CD4-positive, alpha-beta memory T cell (primary cell): Measurements from ENCODE around the gene MUCL3. TPM values are rescaled to one million over a fixed set of nuclear protein-coding genes. Genes with fewer than 3 reads are reported as not detected.
"Not testable (repeated sequence)": the region's sequence is repeated elsewhere in the genome, so short reads cannot be mapped to it uniquely, and the experiment has no call there.

Source experiments
- CTCF ChIA-PET: fragments of 350-600 bp; sonication (Branson Sonifier 250); formaldehyde crosslinking; loops from one replicate; lab custom pipeline; 2021; ENCODE audit warnings: inconsistent platforms; ENCODE audit not compliant: partially characterized antibody; lab: Charles Lee
- POLR2A ChIA-PET: fragments of 350-600 bp; sonication (Branson Sonifier 250); formaldehyde crosslinking; loops from one replicate; lab custom pipeline; 2021; ENCODE audit not compliant: partially characterized antibody; lab: Charles Lee
- DNase-seq, 5 donors: peaks; one replicate each; pipeline versions ENCODE4 v3.0.0 to v3.0.0-alpha.2; 2020 to 2022; ENCODE audit warnings: mixed read lengths in 1 of 5
- H3K27ac ChIP-seq: one replicate; pipeline ENCODE4 v1.7.0; 2013; ENCODE audit warnings: low read depth, low read length
- H3K27me3 ChIP-seq: 2 replicates; pipeline ENCODE4 v1.7.0; 2013; ENCODE audit warnings: mild to moderate bottlenecking, low read length, moderate library complexity; ENCODE audit not compliant: insufficient read depth
- H3K36me3 ChIP-seq: 2 replicates; pipeline ENCODE4 v1.7.0; 2013; ENCODE audit warnings: mild to moderate bottlenecking, low read length, moderate library complexity; ENCODE audit not compliant: insufficient read depth
- H3K4me1 ChIP-seq: 2 replicates; pipeline ENCODE4 v1.7.0; 2013; ENCODE audit warnings: mild to moderate bottlenecking, low read length, moderate library complexity; ENCODE audit not compliant: insufficient read depth
- H3K4me3 ChIP-seq, 2 donors: one replicate each; pipeline ENCODE4 v1.7.0; 2013; ENCODE audit warnings: low read length in 2 of 2, mild to moderate bottlenecking in 1 of 2
- H3K9me3 ChIP-seq, 2 donors: one replicate each; pipeline ENCODE4 v1.7.0; 2013; ENCODE audit warnings: low read length in 2 of 2, control low read depth in 1 of 2; ENCODE audit not compliant: control insufficient read depth in 1 of 2
- H3K27ac Mint-ChIP-seq, 7 donors: one replicate each; pipeline ENCODE4 v1.8.0; 2020 to 2021; ENCODE audit warnings: mixed read lengths in 7 of 7, mild to moderate bottlenecking in 6 of 7, inconsistent platforms in 3 of 7, moderate library complexity in 3 of 7
- H3K27me3 Mint-ChIP-seq, 2 donors: one replicate each; pipeline ENCODE4 v1.8.0; 2020 to 2021; ENCODE audit warnings: mixed read lengths in 2 of 2
- H3K36me3 Mint-ChIP-seq, 2 donors: one replicate each; pipeline ENCODE4 v1.8.0; 2020 to 2021; ENCODE audit warnings: mixed read lengths in 2 of 2, inconsistent platforms in 1 of 2, mild to moderate bottlenecking in 1 of 2
- H3K4me1 Mint-ChIP-seq, 4 donors: one replicate each; pipeline ENCODE4 v1.8.0; 2020 to 2021; ENCODE audit warnings: mixed read lengths in 4 of 4, mild to moderate bottlenecking in 1 of 4
- H3K4me3 Mint-ChIP-seq, 8 donors: one replicate each; pipeline ENCODE4 v1.8.0; 2020 to 2021; ENCODE audit warnings: mixed read lengths in 8 of 8, mild to moderate bottlenecking in 7 of 8, moderate library complexity in 6 of 8, inconsistent platforms in 3 of 8
- H3K9me3 Mint-ChIP-seq, 8 donors: one replicate each; pipeline ENCODE4 v1.8.0; 2020 to 2021; ENCODE audit warnings: mixed read lengths in 8 of 8, mild to moderate bottlenecking in 5 of 8, inconsistent platforms in 3 of 8, moderate library complexity in 1 of 8
- intact Hi-C: fragments of 100-400 bp; cut with micrococcal nuclease; formaldehyde crosslinking; loops from one replicate; pipeline ENCODE4 v1.15.1; 2023
- polyA plus RNA-seq, 2 donors: library from polyadenylated mRNA; unstranded; fragments of 300-500 nt; fragmentation: Illumina TruSeq; gene quantifications; one replicate each; pipeline ENCODE4 v1.2.3, GENCODE V29; 2021
- total RNA-seq, 2 experiments: library from RNA; stranded (reverse); gene quantifications; one replicate each; pipeline ENCODE4 v1.2.3, GENCODE V29; 2021

MUCL3 gene
- total and polyA plus RNA-seq, 4 experiments from 2014 or later = not detected

- H3K36me3 Mint-ChIP-seq = no peaks in the 10 kb centered on the region
- no peaks in the 10 kb centered on the region for H3K9me3 Mint-ChIP-seq
- no peak for DNase-seq
- Histone ChIP-seq H3K27ac (no peak overlapping the region), H3K36me3 (no peaks in the 10 kb centered on the region), H3K4me1 (peaks cover 9% of the 10 kb centered on the region), H3K27me3 (no peaks in the 10 kb centered on the region), H3K4me3 (no peak overlapping the region), H3K9me3 (no peaks in the 10 kb centered on the region)
- H3K27ac Mint-ChIP-seq = no peak overlapping the region
- intact Hi-C loops = no loop called here
- H3K4me3 Mint-ChIP-seq = no peak overlapping the region
- H3K27me3 Mint-ChIP-seq = peaks cover 12 to 18% of the 10 kb centered on the region in 2 donors
- ChIA-PET CTCF (interaction anchor here (1.0 kb wide), 1 partner anchor 117 kb away, joined by 3 read pairs; no protein-coding TSS in a partner anchor), POLR2A (no interaction called here)
- H3K4me1 Mint-ChIP-seq = peaks cover 9 to 17% (median 14%) of the 10 kb centered on the region in 4 donors
Measured at GRCh38 chr6:30962716-30963115, 21.9 kb downstream of the MUCL3 start.

- Mint-ChIP-seq H3K36me3 (no peaks in the 10 kb centered on the region), H3K27me3 (peaks cover 12 to 20% of the 10 kb centered on the region in 2 donors), H3K27ac (no peak overlapping the region), H3K4me1 (peaks cover 9 to 17% (median 14%) of the 10 kb centered on the region in 4 donors), H3K9me3 (no peaks in the 10 kb centered on the region), H3K4me3 (no peak overlapping the region)
- Histone ChIP-seq H3K9me3 (no peaks in the 10 kb centered on the region), H3K27me3 (no peaks in the 10 kb centered on the region), H3K4me1 (peaks cover 9% of the 10 kb centered on the region), H3K27ac (no peak overlapping the region), H3K4me3 (no peak overlapping the region), H3K36me3 (no peaks in the 10 kb centered on the region)
- CTCF ChIA-PET = no interaction called here
- DNase-seq = no peak
- intact Hi-C loops = no loop called here
- POLR2A ChIA-PET = no interaction called here
Measured at GRCh38 chr6:30963641-30964040, 22.9 kb downstream of the MUCL3 start.

DNA sequence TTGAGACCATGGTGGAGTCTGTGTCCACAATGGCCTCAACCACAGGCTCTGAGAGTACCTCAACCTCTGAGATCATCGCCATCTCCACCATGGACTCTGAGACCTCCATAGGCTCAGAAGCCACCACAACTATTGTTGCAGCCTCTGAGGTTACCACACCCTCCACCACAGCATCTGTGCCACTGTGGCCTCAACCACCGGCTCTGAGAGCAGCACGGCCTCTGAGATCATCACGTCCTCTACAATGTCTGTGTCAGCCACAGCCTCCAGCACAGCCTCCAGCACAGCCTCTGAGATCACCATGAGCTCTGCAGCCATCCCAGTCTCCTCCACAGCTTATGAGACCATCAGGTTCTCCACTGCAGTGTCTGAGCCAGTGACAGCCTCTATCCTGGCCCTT lies 23.3 kb downstream of the MUCL3 start:
- peaks cover 9% of the 10 kb centered on the region for H3K4me1 ChIP-seq
- Mint-ChIP-seq H3K36me3 (no peaks in the 10 kb centered on the region), H3K4me1 (peaks cover 9 to 17% (median 14%) of the 10 kb centered on the region in 4 donors), H3K9me3 (no peaks in the 10 kb centered on the region), H3K27ac (peak overlapping the region in 2 of 7 donors; percentile 26 to 38), H3K4me3 (no peak overlapping the region), H3K27me3 (peaks cover 11 to 20% of the 10 kb centered on the region in 2 donors)
- no peaks in the 10 kb centered on the region for H3K27me3 ChIP-seq
- H3K9me3 ChIP-seq = no peaks in the 10 kb centered on the region
- no peaks in the 10 kb centered on the region for H3K36me3 ChIP-seq
- no peak overlapping the region for H3K4me3 ChIP-seq
- CTCF ChIA-PET = no interaction called here
- H3K27ac ChIP-seq = no peak overlapping the region
- intact Hi-C loops = no loop called here
- no peak for DNase-seq
- POLR2A ChIA-PET = no interaction called here

- CTCF ChIA-PET = no interaction called here
- Mint-ChIP-seq H3K9me3 (no peaks in the 10 kb centered on the region), H3K27me3 (peaks cover 11 to 22% of the 10 kb centered on the region in 2 donors), H3K4me3 (no peak overlapping the region), H3K4me1 (peaks cover 9 to 17% (median 14%) of the 10 kb centered on the region in 4 donors), H3K27ac (peak overlapping the region in 1 of 7 donors; percentile 56), H3K36me3 (no peaks in the 10 kb centered on the region)
- Histone ChIP-seq H3K4me3 (no peak overlapping the region), H3K36me3 (no peaks in the 10 kb centered on the region), H3K27me3 (no peaks in the 10 kb centered on the region), H3K9me3 (no peaks in the 10 kb centered on the region), H3K27ac (no peak overlapping the region), H3K4me1 (peaks cover 9% of the 10 kb centered on the region)
- intact Hi-C loops = no loop called here
- POLR2A ChIA-PET = no interaction called here
- no peak for DNase-seq
Measured at GRCh38 chr6:30965140-30965601, 24.4 kb downstream of the MUCL3 start.

DNA sequence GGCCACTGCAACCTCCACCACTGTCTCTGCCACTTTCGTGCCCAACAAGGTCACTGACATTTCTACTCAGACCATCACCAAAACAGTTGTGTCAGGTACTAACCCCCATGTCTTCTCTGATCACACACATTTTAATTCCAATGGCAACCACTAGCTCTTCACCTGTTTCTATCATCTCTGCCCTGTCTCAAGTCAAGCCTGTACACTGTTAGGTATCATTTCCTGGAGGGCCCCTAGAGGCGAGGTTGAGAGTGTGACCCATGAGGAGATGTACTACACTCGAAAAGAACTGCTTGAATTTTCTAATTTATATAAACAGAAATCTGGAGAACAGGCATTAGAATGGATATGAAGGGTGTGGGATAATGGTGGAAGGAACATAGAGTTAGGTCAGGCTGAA lies 25.4 kb downstream of the MUCL3 start:
- no peak overlapping the region for H3K27ac Mint-ChIP-seq
- no peak for DNase-seq
- H3K4me3 Mint-ChIP-seq = no peak overlapping the region
- ChIA-PET CTCF (no interaction called here), POLR2A (no interaction called here)
- intact Hi-C loops = no loop called here
- peaks cover 11 to 26% of the 10 kb centered on the region in 2 donors for H3K27me3 Mint-ChIP-seq
- H3K4me1 ChIP-seq = peaks cover 9% of the 10 kb centered on the region
- no peak overlapping the region for H3K4me3 ChIP-seq
- H3K27ac ChIP-seq = no peak overlapping the region
- H3K9me3 ChIP-seq = no peaks in the 10 kb centered on the region
- H3K9me3 Mint-ChIP-seq = no peaks in the 10 kb centered on the region
- peaks cover 9 to 17% (median 14%) of the 10 kb centered on the region in 4 donors for H3K4me1 Mint-ChIP-seq
- no peaks in the 10 kb centered on the region for H3K36me3 Mint-ChIP-seq
- no peaks in the 10 kb centered on the region for H3K27me3 ChIP-seq
- H3K36me3 ChIP-seq = no peaks in the 10 kb centered on the region

DNA sequence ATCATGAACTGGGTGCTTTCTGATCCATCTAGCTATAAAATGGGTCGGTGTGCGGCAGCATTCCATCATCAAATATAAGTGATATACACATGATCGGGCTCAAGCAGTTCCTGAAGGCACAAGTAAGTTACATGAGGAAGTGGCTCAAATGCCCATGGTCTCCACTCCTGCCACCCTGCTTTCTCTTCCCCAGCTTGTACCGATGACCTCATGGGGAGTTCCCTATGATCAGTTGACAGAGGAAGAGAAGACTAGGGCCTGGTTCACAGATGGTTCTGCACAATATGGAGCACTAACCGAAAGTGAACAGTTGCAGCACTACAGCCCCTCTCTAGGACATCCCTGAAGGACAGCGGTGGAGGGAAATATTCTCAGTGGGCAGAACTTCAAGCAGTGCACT lies 28.4 kb downstream of the MUCL3 start:
- H3K36me3 Mint-ChIP-seq, H3K27me3 ChIP-seq, DNase-seq, H3K27ac ChIP-seq, H3K4me3 Mint-ChIP-seq, H3K4me1 ChIP-seq, H3K36me3 ChIP-seq, CTCF ChIA-PET, H3K27ac Mint-ChIP-seq, H3K9me3 Mint-ChIP-seq, intact Hi-C loops, H3K4me3 ChIP-seq, H3K9me3 ChIP-seq: not testable (repeated sequence)
- POLR2A ChIA-PET = interaction anchor here (1.0 kb wide), 1 partner anchor 13 kb away, joined by 3 read pairs; no protein-coding TSS in a partner anchor
- peaks cover 18 to 31% of the 10 kb centered on the region in 2 donors for H3K27me3 Mint-ChIP-seq
- peaks cover 6 to 10% (median 10%) of the 10 kb centered on the region in 4 donors for H3K4me1 Mint-ChIP-seq

- H3K4me1 Mint-ChIP-seq = peaks cover 0 to 2% (median 0%) of the 10 kb centered on the region in 4 donors
- ChIA-PET POLR2A (no interaction called here), CTCF (no interaction called here)
- no peak overlapping the region for H3K4me3 Mint-ChIP-seq
- no peak for DNase-seq
- Histone ChIP-seq H3K4me1 (no peaks in the 10 kb centered on the region), H3K4me3 (no peak overlapping the region), H3K36me3 (no peaks in the 10 kb centered on the region), H3K27ac (no peak overlapping the region), H3K9me3 (no peaks in the 10 kb centered on the region), H3K27me3 (no peaks in the 10 kb centered on the region)
- no peaks in the 10 kb centered on the region for H3K36me3 Mint-ChIP-seq
- H3K27me3 Mint-ChIP-seq = peaks cover 12 to 21% of the 10 kb centered on the region in 2 donors
- intact Hi-C loops = no loop called here
- H3K9me3 Mint-ChIP-seq = no peaks in the 10 kb centered on the region
- no peak overlapping the region for H3K27ac Mint-ChIP-seq
Measured at GRCh38 chr6:30970946-30971345, 30.2 kb downstream of the MUCL3 start.
